ENCODE measurements around the gene UBE2J1. TPM values are rescaled to one million over a fixed set of nuclear protein-coding genes. Genes with fewer than 3 reads are reported as not detected.

Gene UBE2J1
- total and polyA plus RNA-seq, 11 donors = 8.9 to 28.2 (median 15.2) TPM

DNA sequence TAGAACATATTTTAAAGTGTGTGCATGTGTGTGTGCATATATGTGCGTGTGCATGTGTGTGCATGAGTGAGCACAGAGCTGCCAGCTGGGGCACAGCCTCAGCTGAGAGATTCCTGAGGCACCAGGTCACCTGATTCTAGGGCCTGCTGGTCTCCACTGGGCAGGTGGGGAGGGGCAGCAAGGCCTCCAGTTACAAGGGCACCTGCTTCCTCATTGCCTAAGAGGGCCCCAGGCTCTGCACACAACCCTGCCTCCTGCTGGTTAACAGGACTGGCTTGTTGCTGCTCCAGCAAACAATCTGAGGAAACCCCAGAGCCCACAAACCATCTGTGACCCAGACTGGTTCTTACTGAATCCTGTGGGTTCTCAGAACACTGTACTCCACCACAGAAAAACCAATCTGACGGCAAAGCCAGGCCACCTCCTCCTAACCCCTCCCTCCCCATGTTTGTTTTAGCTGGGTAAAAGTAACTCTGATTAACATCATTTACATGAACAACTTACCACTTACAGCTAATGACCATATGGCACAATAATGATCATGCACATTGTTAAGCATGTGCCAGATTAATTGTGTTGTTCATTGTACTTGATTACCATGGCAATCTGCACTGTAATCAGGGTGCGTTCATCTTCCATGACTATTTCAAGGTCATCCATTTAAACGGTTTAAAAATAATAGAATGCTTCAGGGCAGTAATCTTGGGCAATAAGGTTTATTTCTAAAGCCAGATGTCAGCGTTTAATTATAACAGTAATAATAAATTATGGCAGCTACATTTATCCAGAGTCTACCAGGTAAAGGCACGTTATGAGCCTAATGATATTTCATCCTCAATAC is 23.1 kb upstream of the UBE2J1 start:
- intact Hi-C loops (cut with DNase I) = loop anchor here in 1 of 10 donors (5.0 kb wide), 1 partner anchor 37 kb away; the partner anchor contains the start of gene RRAGD
- TF ChIP-seq CTCF (IDR thresholded peaks at IDR 0.05) (peak in 6 of 12 donors; percentile 6 to 39 (median 17)), POLR2A (IDR thresholded peaks at IDR 0.05) (no peak)
- 60 to 65% (median 63%) methylated on average over 6 of the region's 6 CpGs for WGBS, 4 donors
- Histone ChIP-seq H3K9me3 (no peaks in the 10 kb centered on the region), H3K4me3 (no peak overlapping the region), H3K27ac (peak overlapping the region in 4 of 12 donors; percentile 7 to 31 (median 26)), H3K4me1 (peaks cover 0 to 36% (median 10%) of the 10 kb centered on the region in 12 donors), H3K27me3 (no peaks in the 10 kb centered on the region), H3K36me3 (peaks cover 0 to 13% (median 0%) of the 10 kb centered on the region in 9 donors)
- peak; percentile 35 to 65 (median 42) for DNase-seq
- ATAC-seq = peak in 3 of 4 donors; percentile 64 to 76 (median 72)

- peaks cover 0 to 15% (median 0%) of the 10 kb centered on the region in 9 donors for H3K36me3 ChIP-seq
- TF ChIP-seq POLR2A (IDR thresholded peaks at IDR 0.05) (no peak), CTCF (IDR thresholded peaks at IDR 0.05) (no peak)
- H3K27me3 ChIP-seq = no peaks in the 10 kb centered on the region
- intact Hi-C loops (cut with DNase I) = loop anchor here in 5 of 10 donors (2.0 to 5.0 kb wide), 3 partner anchors 40 to 390 kb away; partner anchors contain the start of gene RRAGD (in 4 of the 5)
- H3K27ac ChIP-seq = peak overlapping the region in 8 of 12 donors; percentile 1 to 71 (median 36)
- DNase-seq (no peak), ATAC-seq (no peak)
- peaks cover 0 to 28% (median 21%) of the 10 kb centered on the region in 12 donors for H3K4me1 ChIP-seq
- no peaks in the 10 kb centered on the region for H3K9me3 ChIP-seq
- WGBS, 4 donors = 48 to 57% (median 50%) methylated on average over 3 of the region's 3 CpGs
- no peak overlapping the region for H3K4me3 ChIP-seq
These were observed 20.0 kb upstream of the UBE2J1 start for GRCh38 chr6:89372506-89372901.

- H3K9me3 ChIP-seq = no peaks in the 10 kb centered on the region
- H3K4me1 ChIP-seq = peaks cover 0 to 28% (median 21%) of the 10 kb centered on the region in 12 donors
- TF ChIP-seq POLR2A (IDR thresholded peaks at IDR 0.05) (no peak), CTCF (IDR thresholded peaks at IDR 0.05) (peak; percentile 88 to 98 (median 94))
- H3K27me3 ChIP-seq = no peaks in the 10 kb centered on the region
- ATAC-seq (peak; percentile 71 to 92 (median 88)), DNase-seq (peak; percentile 74 to 86 (median 85))
- H3K36me3 ChIP-seq = peaks cover 0 to 15% (median 0%) of the 10 kb centered on the region in 9 donors
- no peak overlapping the region for H3K4me3 ChIP-seq
- intact Hi-C loops (cut with DNase I) = loop anchor here in 5 of 10 donors (2.0 to 5.0 kb wide), 3 partner anchors 40 to 390 kb away; partner anchors contain the start of gene RRAGD (in 4 of the 5)
- 22 to 33% (median 28%) methylated on average over 6 to 8 of the region's 8 CpGs for WGBS, 4 donors
- H3K27ac ChIP-seq = peak overlapping the region in 8 of 12 donors; percentile 1 to 71 (median 36)
These were observed 19.5 kb upstream of the UBE2J1 start for GRCh38 chr6:89371849-89372505.

Data from heart left ventricle (tissue), 16 donors.